DOHH2 (cell line): ENCODE measurements around the gene UBQLN3.

Experiments
- H3F3A ChIP-seq: fragments of 200-600 bp; sonication (generic), shearing (Covaris generic); 2 replicates; pipeline ENCODE4 v1.6.0; 2016; ENCODE audit warnings: antibody characterized with exemption, mild to moderate bottlenecking; ENCODE audit not compliant: control insufficient read depth, insufficient read depth
- H3K27ac ChIP-seq: fragments of 200-600 bp; sonication (generic); 2 replicates; pipeline ENCODE4 v1.5.1; 2014; ENCODE audit warnings: low read depth, mild to moderate bottlenecking, low read length, moderate library complexity
- H3K27me3 ChIP-seq: fragments of 200-600 bp; sonication (generic); 2 replicates; pipeline ENCODE4 v1.6.1; 2014; ENCODE audit warnings: mild to moderate bottlenecking, low read length, mixed read lengths; ENCODE audit not compliant: control insufficient read depth
- H3K36me3 ChIP-seq: fragments of 200-600 bp; sonication (generic); 2 replicates; pipeline ENCODE4 v1.6.1; 2014; ENCODE audit warnings: mild to moderate bottlenecking, low read length, moderate library complexity, mixed read lengths; ENCODE audit not compliant: control insufficient read depth
- H3K4me1 ChIP-seq: fragments of 200-600 bp; sonication (generic); 2 replicates; pipeline ENCODE4 v1.6.1; 2014; ENCODE audit warnings: mild to moderate bottlenecking, low read length, mixed read lengths; ENCODE audit not compliant: control insufficient read depth
- H3K4me2 ChIP-seq: fragments of 200-600 bp; sonication (generic); 2 replicates; pipeline ENCODE4 v1.6.0; 2014; ENCODE audit warnings: mild to moderate bottlenecking, low read length, moderate library complexity
- H3K4me3 ChIP-seq: fragments of 200-600 bp; sonication (generic); 2 replicates; pipeline ENCODE4 v1.5.1; 2014; ENCODE audit warnings: mild to moderate bottlenecking, low read length, mixed read lengths
- H3K79me2 ChIP-seq: fragments of 200-600 bp; sonication (generic); 2 replicates; pipeline ENCODE4 v1.6.1; 2014; ENCODE audit warnings: mild to moderate bottlenecking, low read length, mixed read lengths; ENCODE audit not compliant: control insufficient read depth
- H3K9me2 ChIP-seq: fragments of 200-600 bp; sonication (generic); replicated peaks from 2 replicates; pipeline ENCODE4 v1.6.1; 2014; ENCODE audit warnings: mild to moderate bottlenecking, low read length, mixed read lengths; ENCODE audit not compliant: control insufficient read depth
- H3K9me3 ChIP-seq: fragments of 200-600 bp; sonication (generic); 2 replicates; pipeline ENCODE4 v1.6.1; 2014; ENCODE audit warnings: antibody characterized with exemption, low read length, mixed read lengths; ENCODE audit not compliant: control insufficient read depth, insufficient read depth
- H4K20me1 ChIP-seq: fragments of 200-600 bp; sonication (generic); 2 replicates; pipeline ENCODE4 v1.6.0; 2014; ENCODE audit warnings: low read depth, mild to moderate bottlenecking, antibody characterized with exemption, low read length, moderate library complexity; ENCODE audit not compliant: control insufficient read depth, insufficient read depth
- CTCF ChIP-seq: fragments of 200-600 bp; sonication (generic); IDR thresholded peaks from one replicate; pipeline ENCODE4 v1.5.1; 2014; ENCODE audit warnings: antibody characterized with exemption, mild to moderate bottlenecking, low read depth, low read length; ENCODE audit not compliant: poor library complexity, severe bottlenecking
- EZH2phosphoT487 ChIP-seq: fragments of 200-600 bp; sonication (generic); IDR thresholded peaks from 2 replicates; pipeline ENCODE4 v1.6.1; 2017; ENCODE audit warnings: borderline replicate concordance, mild to moderate bottlenecking, antibody characterized with exemption, low read length, moderate library complexity, mixed read lengths

Gene UBQLN3

DNA sequence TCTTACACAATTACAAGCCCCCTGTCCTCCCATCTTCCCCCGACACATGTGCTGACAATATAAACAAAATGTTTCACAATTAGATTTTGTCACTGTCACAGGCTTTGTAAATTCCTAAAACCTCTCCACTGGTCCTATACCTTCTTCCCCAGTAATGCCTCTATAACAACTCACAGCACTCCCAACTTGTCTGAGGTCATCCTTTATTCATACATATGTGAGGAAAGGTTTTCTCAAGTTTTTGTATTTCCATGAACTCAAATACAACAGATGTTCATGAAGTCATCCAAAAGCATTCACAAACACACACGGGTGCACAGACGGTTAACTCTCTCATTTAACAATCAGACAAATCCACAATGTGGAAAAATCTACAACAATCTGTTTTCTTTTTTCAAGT lies 36.7 kb upstream of the UBQLN3 start:
- H3F3A ChIP-seq, result no peaks in the 10 kb centered on the region

DNA sequence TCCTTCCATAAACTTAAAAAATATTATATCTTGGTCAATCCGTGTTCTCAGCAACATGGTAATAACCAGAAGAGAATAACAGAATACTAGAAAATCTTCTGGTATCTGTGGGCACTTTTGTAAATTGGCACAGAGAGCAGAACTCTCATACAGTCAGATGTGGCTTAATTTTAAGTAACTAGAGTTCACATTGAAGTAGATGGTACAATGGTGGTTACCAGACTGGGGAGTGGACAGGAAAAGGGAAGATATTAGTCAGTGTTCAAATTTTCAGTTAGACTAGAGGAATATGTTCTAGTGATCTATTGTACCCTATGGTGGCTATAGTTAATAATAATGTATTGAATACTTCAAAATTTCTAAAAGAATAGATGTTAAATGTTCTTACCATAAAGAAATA lies 31.7 kb upstream of the UBQLN3 start:
- H4K20me1 ChIP-seq, result no peaks in the 10 kb centered on the region
- no peak for TF ChIP-seq CTCF
- TF ChIP-seq EZH2phosphoT487, result no peak

More for the DNA sequence above, 36.7 kb upstream of the UBQLN3 start:
- H3K4me2 ChIP-seq, result no peak overlapping the region
- no peaks in the 10 kb centered on the region for H3K79me2 ChIP-seq
- no peaks in the 10 kb centered on the region for H3K4me1 ChIP-seq
- no peaks in the 10 kb centered on the region for H3K9me3 ChIP-seq
- no peaks in the 10 kb centered on the region for H3K36me3 ChIP-seq
- no peak overlapping the region for H3K27ac ChIP-seq
- H3K9me2 ChIP-seq, result no peaks in the 10 kb centered on the region
- TF ChIP-seq EZH2phosphoT487, result no peak
- TF ChIP-seq CTCF, result no peak
- no peaks in the 10 kb centered on the region for H4K20me1 ChIP-seq
- H3K27me3 ChIP-seq, result no peaks in the 10 kb centered on the region
- H3K4me3 ChIP-seq, result no peak overlapping the region

GRCh38 chr11:5536482-5536881 lies 26.7 kb upstream of the UBQLN3 start:
- H3K9me3 ChIP-seq, result no peaks in the 10 kb centered on the region
- no peak for TF ChIP-seq CTCF
- TF ChIP-seq EZH2phosphoT487, result no peak
- H3K79me2 ChIP-seq, result no peaks in the 10 kb centered on the region
- H3K9me2 ChIP-seq, result no peaks in the 10 kb centered on the region
- H3K36me3 ChIP-seq, result no peaks in the 10 kb centered on the region
- H3K4me1 ChIP-seq, result no peaks in the 10 kb centered on the region
- no peak overlapping the region for H3K4me3 ChIP-seq
- no peaks in the 10 kb centered on the region for H3K27me3 ChIP-seq
- H3K4me2 ChIP-seq, result no peak overlapping the region
- H3F3A ChIP-seq, result no peaks in the 10 kb centered on the region
- no peak overlapping the region for H3K27ac ChIP-seq
- no peaks in the 10 kb centered on the region for H4K20me1 ChIP-seq

More for the DNA sequence above, 31.7 kb upstream of the UBQLN3 start:
- H3K9me3 ChIP-seq, result no peaks in the 10 kb centered on the region
- H3K27me3 ChIP-seq, result no peaks in the 10 kb centered on the region
- no peak overlapping the region for H3K27ac ChIP-seq
- no peaks in the 10 kb centered on the region for H3K79me2 ChIP-seq
- no peaks in the 10 kb centered on the region for H3F3A ChIP-seq
- no peaks in the 10 kb centered on the region for H3K36me3 ChIP-seq
- no peaks in the 10 kb centered on the region for H3K4me1 ChIP-seq
- no peaks in the 10 kb centered on the region for H3K9me2 ChIP-seq
- no peak overlapping the region for H3K4me3 ChIP-seq
- no peak overlapping the region for H3K4me2 ChIP-seq

DNA sequence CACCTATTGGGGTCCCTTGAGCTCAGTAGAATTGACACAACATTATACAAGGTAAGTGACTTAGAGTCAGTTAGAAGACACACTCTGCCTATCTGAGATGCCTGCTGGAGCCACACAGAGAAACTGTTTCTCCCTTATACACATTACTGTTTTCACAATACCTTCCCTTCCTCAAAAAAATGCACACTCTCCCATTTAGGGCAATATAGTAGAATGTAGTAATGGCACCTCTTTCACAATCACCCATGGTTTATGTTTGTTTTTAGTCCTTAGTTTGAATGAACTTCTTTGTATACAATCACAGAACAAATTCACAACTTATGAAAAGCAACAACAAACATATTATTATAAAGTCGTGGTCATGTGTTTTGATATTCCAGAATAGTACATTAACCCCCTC lies 24.3 kb upstream of the UBQLN3 start:
- no peaks in the 10 kb centered on the region for H3K9me3 ChIP-seq
- H3K4me3 ChIP-seq, result no peak overlapping the region
- H3K4me1 ChIP-seq, result no peaks in the 10 kb centered on the region
- TF ChIP-seq EZH2phosphoT487 (no peak), CTCF (no peak)
- H3K36me3 ChIP-seq, result no peaks in the 10 kb centered on the region
- no peak overlapping the region for H3K27ac ChIP-seq
- no peaks in the 10 kb centered on the region for H3K9me2 ChIP-seq
- no peaks in the 10 kb centered on the region for H3K27me3 ChIP-seq
- no peaks in the 10 kb centered on the region for H3K79me2 ChIP-seq
- H3K4me2 ChIP-seq, result no peak overlapping the region
- H4K20me1 ChIP-seq, result no peaks in the 10 kb centered on the region
- no peaks in the 10 kb centered on the region for H3F3A ChIP-seq
